Globus pallidus (tissue), 1 donor: ENCODE results near the gene CSK.

Source experiments
- DNase-seq: peaks from one replicate; pipeline ENCODE4 v3.0.0-alpha.2; 2015; ENCODE audit warnings: low spot score

The CSK gene

GRCh38 chr15:74826364-74826819 lies 44.5 kb downstream of the CSK start, which contains the start of gene CPLX3:
CPLX3 (plus strand) TSS chr15:74826627; CDS start chr15:74826704, 77 bp downstream.
- no peak for DNase-seq

GRCh38 chr15:74826921-74827320 lies 45.0 kb downstream of the CSK start:
- no peak for DNase-seq

GRCh38 chr15:74827614-74828013 lies 45.7 kb downstream of the CSK start:
- DNase-seq: no peak

- no peak for DNase-seq
Measured at GRCh38 chr15:74828835-74829234, 47.0 kb downstream of the CSK start.

- DNase-seq: no peak
Measured at GRCh38 chr15:74829486-74829885, 47.6 kb downstream of the CSK start.

GRCh38 chr15:74829991-74830390 lies 48.1 kb downstream of the CSK start:
- no peak for DNase-seq

- DNase-seq: peak; percentile 78
Measured at GRCh38 chr15:74830868-74831267, 49.0 kb downstream of the CSK start.

GRCh38 chr15:74831813-74832495 lies 50.1 kb downstream of the CSK start:
- DNase-seq: no peak

- no peak for DNase-seq
Measured at GRCh38 chr15:74832826-74833225, 50.9 kb downstream of the CSK start.

- DNase-seq: no peak
Measured at GRCh38 chr15:74833376-74834107, 51.7 kb downstream of the CSK start.

- no peak for DNase-seq
Measured at GRCh38 chr15:74835312-74835823, 53.5 kb downstream of the CSK start.

GRCh38 chr15:74836846-74837245 lies 55.0 kb downstream of the CSK start:
- DNase-seq: no peak

- no peak for DNase-seq
Measured at GRCh38 chr15:74837482-74838136, 55.7 kb downstream of the CSK start.

- no peak for DNase-seq
Measured at GRCh38 chr15:74838137-74838516, 56.2 kb downstream of the CSK start.

GRCh38 chr15:74838746-74839525 lies 57.1 kb downstream of the CSK start:
- no peak for DNase-seq

GRCh38 chr15:74839526-74840395 lies 57.9 kb downstream of the CSK start:
- DNase-seq: no peak

GRCh38 chr15:74840851-74841775 lies 59.2 kb downstream of the CSK start:
- no peak for DNase-seq

GRCh38 chr15:74841891-74842373 lies 60.1 kb downstream of the CSK start:
- no peak for DNase-seq

- DNase-seq: peak; percentile 89
Measured at GRCh38 chr15:74842581-74843444, 60.9 kb downstream of the CSK start, which contains the start of gene ULK3. ULK3 (minus strand) TSS chr15:74843156; CDS start chr15:74843105, 51 bp downstream.
